KG1 (cell line): ENCODE data around the gene CATSPER3.
"Not testable (repeated sequence)": the region's sequence is repeated elsewhere in the genome, so short reads cannot be mapped to it uniquely, and the experiment has no call there.

Experiments
- DNase-seq: peaks from one replicate; lab custom pipeline; 2025; lab: John Stamatoyannopoulos, UW

The CATSPER3 gene

GRCh38 chr5:134975078-134975715 lies 7.5 kb downstream of the CATSPER3 start:
- no peak for DNase-seq

GRCh38 chr5:134975843-134976242 lies 8.1 kb downstream of the CATSPER3 start:
- no peak for DNase-seq

- no peak for DNase-seq
Observed at GRCh38 chr5:134976841-134977240, 9.1 kb downstream of the CATSPER3 start.

DNA sequence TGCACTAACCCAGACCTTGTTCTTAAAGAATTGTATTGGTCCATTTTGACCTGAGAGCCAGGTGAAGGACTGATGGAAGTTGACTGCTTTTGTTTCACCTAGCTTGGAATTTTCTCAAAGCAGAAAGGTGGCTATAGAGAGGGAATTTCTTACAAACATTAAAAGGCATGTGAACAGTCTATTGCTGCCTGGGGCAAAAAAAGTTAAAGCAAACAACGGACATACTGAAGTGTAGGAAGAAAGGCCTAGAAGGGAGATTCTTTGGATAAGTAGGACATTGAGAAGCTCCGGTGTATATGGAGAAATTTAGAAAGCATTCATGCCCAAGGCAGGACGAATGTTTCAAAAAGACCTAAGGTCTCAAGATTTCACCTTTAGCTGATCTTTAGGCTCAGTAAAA lies 11.7 kb downstream of the CATSPER3 start:
- no peak for DNase-seq

DNA sequence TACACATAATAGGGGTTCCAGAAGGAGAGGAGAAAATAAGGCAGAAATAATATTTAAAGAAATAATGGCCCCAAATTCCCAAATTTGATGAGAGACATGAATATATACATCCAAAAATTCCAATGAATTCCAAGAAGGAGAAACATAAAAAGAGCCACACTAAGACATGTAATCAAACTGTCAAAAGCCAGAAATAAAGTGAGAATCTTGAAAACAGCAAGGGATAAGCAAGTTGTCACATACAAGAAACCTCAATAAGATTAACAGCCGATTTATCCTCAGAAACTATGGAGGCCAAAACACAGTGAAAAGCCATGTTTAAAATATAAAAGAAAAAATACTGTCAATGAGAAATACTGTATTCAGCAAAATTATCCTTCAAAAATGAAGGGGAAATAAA lies 14.5 kb downstream of the CATSPER3 start:
- no peak for DNase-seq

DNA sequence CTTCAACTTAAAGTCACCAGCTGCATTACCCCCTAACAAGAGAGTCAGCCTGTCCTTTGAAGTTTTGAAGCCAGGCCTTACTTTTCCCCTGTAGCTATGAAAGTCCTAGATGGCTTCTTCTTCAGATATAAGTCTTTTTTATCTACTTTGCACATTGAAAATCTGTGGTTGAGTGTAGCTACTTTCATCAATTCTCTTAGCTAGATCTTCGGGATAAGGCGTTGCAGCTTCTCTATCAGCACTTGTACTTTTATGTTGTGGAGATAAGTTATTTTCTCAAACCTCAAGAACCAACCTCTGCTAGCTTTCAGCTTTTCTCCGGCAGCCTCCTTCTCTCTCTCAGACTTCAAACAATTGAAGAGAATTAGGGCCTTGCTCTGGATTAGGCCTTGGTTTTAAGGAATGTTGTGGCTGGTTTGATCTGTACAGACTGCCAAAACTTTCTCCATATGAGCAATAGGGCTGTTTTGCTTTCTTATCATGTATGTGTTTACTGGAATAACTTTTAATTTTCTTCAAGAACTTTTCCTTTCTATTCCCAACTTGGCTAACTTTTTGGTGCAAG lies 21.6 kb downstream of the CATSPER3 start:
- DNase-seq = no peak

- DNase-seq = not testable (repeated sequence)
Observed at GRCh38 chr5:134990183-134990582, 22.5 kb downstream of the CATSPER3 start.

GRCh38 chr5:134992148-134992547 lies 24.4 kb downstream of the CATSPER3 start:
- DNase-seq = no peak

DNA sequence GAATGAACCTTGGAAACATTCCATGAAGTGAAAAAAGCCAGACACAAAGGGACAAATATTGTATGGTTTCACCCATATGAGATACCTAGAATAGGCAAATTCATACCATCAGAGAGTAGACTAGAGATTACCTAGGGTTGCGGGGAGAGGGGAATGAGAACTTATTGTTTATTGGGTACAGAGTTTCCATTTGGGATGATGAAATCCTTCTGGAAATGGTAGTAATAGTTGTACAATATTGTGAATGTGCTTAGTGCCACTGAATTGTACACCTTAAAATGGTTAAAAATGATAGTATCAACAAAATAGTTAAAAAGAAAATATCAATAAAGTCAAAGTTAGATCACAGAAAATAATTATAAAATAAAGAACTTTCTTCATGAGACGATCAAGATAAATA lies 25.5 kb downstream of the CATSPER3 start:
- no peak for DNase-seq

DNA sequence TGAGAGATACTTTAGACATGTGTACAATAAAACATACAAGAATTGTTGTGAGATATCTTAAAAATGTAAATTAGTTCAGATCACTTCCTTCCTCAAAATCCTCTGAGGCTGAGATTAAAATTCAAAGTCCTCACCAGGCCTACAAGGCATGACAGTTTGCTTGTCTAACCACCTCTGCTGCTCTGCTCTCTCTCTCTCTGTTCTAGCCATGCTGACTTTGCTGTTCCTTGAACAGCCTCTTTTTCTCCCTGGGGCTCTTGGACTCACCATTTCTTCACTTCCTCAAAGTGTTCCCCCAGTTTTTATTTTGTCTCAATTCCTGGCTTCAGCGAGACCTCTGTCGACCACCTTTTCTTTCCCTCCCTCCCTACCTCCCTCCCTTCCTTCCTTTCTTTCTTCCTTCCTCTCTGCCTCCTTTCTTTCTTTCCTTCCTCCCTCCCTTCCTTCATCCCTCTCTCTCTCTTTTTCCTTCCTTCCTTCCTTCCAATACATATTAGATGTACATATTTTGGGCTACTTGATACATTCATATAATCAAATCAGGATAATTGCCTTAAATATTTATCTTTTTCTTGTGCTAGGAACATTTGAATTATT lies 27.0 kb downstream of the CATSPER3 start:
- no peak for DNase-seq

DNA sequence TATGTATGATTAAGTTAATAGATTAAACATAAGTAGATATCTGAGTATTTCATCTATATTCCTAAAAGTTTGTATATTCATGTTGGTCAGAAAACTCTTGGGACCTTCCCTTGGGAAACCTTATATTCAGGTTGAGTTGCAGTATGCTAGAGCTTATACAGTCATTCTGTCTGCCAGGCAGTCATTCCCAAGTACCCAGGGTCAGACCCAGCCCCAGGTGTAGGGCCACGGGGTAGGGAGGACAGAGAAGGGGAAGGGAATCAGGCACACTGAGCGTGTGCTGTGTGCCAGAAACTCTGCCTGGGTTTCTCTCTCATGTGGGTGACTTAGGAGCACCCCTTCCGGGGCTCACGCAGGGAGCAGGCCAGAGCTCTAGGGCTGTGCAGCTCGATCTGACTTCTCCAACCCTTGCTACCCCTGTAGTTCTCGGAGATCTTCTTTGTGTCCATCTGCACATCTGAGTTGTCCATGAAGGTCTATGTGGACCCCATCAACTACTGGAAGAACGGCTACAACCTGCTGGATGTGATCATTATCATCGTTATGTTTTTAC lies 28.2 kb downstream of the CATSPER3 start:
- DNase-seq = no peak

GRCh38 chr5:134997015-134997414 lies 29.3 kb downstream of the CATSPER3 start:
- no peak for DNase-seq

DNA sequence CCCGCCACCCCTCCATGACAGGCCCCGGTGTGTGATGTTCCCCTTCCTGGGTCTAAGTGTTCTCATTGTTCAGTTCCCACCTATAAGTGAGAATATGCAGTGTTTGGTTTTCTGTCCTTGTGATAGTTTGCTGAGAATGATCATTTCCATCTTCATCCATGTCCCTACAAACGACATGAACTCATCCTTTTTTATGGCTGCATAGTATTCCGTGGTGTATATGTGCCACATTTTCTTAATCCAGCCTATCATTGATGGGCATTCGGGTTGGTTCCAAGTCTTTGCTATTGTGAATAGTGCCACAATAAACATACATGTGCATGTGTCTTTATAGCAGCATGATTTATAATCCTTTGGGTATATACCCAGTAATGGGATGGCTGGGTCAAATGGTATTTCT lies 30.4 kb downstream of the CATSPER3 start:
- DNase-seq = not testable (repeated sequence)

GRCh38 chr5:135004376-135004775 lies 36.7 kb downstream of the CATSPER3 start:
- no peak for DNase-seq

DNA sequence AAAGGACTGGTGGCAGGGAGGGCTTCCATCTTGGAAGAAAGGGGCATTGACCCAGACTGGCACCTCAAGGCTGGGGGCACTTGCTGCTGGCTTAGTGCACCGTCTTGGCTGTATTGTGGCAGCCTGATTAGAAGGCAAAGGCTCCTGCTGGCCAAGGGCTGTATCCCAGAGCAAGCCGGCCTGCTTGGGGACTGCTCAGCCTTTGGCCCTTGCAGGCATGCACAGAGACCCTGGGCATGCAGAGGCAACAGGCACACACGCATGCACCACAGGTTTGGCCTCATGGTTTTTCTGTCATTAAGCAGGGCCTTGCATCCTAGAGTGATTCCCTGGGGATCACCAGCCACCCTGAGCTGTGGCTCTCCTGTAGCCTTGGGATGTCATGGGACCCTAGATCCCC lies 37.4 kb downstream of the CATSPER3 start:
- no peak for DNase-seq

DNA sequence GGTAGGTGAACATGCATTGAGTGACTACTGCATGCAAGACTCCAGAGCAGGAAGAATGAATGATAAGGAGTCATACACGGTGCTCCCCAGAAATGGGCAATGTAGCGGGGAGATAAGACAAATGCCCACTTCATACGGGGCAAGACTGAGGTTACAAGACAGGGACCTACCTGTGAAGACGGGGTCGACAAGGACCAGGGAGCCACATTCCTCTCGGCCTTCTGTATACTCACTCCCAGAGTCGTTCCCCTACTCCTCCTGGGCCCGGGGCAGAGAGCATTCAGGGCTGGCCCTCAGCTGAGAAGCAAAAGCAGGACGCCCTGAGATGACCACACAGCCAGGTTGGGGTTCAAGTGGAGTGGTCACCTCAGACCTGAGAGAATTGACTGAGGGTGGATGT lies 39.6 kb downstream of the CATSPER3 start:
- DNase-seq = no peak

- DNase-seq = no peak
Observed at GRCh38 chr5:135007749-135008363, 40.1 kb downstream of the CATSPER3 start.

GRCh38 chr5:135008556-135008955 lies 40.8 kb downstream of the CATSPER3 start:
- DNase-seq = no peak

DNA sequence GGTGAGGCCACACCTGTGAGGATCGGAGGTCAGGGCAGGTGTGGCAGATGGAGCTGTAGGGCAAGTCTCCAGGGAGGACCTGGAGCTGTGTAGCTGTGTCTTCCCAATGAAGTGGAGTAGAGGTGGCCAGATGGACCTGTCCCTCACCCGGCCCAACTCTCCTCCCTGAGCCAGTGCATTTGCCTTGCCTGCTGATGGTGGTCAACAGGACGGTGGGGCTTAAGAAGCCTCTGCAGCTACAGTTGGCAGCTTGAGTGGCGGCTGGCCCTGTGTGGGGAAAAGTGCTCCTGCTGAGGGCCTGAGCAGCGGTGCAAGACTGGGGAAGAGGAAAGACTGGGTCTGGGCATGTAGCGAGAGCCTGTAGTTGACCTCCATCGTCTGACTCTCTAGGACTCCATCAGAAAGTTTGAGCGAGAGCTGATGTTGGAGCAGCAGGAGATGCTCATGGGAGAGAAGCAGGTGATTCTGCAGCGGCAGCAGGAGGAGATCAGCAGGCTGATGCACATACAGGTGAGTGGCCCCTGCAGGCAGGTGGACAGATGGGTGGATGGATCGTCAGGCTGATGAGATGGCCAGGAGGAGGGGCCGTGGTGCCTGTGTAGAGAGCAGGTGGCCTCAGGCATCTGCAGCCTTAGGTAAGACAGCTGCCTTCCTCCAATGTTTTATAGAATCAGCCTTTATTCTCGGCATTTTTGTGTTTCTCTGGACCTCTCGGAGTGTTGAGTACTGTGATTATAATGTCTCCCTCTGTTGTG lies 41.5 kb downstream of the CATSPER3 start:
- DNase-seq = no peak

DNA sequence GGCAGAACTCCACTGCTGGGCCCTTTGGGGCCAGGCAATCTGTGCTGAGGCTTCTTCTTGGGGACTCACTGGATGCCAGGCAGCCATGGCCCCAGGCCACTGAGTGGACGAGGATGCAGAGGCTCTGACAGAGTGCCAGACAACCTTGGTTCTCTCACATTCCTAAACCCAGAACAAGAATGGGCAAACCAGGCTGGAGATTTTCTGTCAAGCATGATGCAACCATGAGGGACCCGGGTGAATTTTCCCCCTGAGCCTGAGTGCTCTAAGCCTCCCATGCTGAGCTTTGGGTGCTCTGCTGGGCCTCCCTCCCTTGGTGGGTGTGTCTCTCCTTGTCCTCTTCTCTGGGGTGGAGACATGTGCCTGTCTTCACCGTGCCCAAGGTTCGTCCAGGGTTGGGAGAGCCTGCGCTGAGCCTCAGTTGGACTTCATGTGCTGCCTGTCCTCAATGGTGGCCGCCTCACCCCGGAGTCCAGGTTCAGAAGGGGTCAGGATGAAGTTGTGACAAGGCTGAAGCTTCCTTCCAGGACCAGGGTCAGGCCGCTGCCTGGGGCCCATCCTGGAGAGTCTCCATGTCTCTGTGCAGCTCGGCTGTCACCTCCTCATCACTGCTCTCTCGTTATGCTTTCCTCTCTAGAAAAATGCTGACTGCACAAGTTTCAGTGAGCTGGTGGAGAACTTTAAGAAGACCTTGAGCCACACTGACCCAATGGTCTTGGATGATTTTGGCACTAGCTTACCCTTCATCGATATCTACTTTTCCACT lies 42.2 kb downstream of the CATSPER3 start:
- no peak for DNase-seq
